Astrocyte of the spinal cord (primary cell): Measurements from ENCODE around the gene BCL2.

Experiments used
- DNase-seq: peaks from one replicate; pipeline ENCODE4 v3.0.0; 2011; ENCODE audit warnings: low read depth, low spot score
- H3K4me3 ChIP-seq: 2 replicates; pipeline ENCODE4 v1.5.1; 2011; ENCODE audit warnings: low read depth, mild to moderate bottlenecking, low read length, moderate library complexity
- in situ Hi-C: cut with HindIII; loops from 2 replicates; pipeline ENCODE4 v1.10.0; 2017; ENCODE audit warnings: low sequenced_read_pairs
- TF ChIP-seq, protein P1 (sequence below): IDR thresholded peaks from 2 replicates; pipeline ENCODE4 v1.5.1; 2012; ENCODE audit warnings: low read depth, mild to moderate bottlenecking, low read length, inconsistent platforms

BCL2 gene

DNA sequence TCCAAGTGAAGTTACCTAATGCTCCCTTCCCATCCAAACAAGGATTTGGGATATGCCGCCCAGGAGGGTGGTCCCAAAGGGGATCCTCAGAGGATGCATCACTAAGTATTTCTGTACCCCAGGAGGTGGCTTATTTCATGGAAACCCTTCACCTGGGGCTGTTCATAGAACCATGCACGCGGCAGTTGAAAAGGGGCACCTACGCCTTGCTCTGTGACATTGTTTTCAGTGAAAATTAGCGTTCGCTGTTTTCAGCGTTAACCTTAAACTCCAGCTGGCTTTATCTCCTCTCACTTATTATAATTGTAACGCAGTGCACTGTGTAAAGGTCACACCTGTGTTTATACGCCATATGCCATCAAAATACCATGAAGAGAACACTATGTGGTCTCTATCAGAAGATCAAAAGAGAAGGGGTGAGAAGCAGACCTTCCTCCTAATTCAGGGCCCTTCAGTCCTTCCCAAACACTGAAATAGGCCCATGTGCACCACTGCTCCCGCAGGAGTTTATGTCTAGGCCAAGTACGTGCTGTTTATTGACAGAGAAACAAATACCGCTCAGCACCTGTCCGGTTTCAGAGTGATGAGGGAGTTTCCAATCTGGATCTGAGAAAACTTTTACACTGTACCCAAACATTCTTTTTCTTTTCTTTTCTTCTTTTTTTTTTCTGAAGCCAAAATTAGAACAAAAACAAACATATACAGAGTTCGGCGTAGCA, 162.1 kb downstream of the BCL2 start:
- TF ChIP-seq, protein P1, sequence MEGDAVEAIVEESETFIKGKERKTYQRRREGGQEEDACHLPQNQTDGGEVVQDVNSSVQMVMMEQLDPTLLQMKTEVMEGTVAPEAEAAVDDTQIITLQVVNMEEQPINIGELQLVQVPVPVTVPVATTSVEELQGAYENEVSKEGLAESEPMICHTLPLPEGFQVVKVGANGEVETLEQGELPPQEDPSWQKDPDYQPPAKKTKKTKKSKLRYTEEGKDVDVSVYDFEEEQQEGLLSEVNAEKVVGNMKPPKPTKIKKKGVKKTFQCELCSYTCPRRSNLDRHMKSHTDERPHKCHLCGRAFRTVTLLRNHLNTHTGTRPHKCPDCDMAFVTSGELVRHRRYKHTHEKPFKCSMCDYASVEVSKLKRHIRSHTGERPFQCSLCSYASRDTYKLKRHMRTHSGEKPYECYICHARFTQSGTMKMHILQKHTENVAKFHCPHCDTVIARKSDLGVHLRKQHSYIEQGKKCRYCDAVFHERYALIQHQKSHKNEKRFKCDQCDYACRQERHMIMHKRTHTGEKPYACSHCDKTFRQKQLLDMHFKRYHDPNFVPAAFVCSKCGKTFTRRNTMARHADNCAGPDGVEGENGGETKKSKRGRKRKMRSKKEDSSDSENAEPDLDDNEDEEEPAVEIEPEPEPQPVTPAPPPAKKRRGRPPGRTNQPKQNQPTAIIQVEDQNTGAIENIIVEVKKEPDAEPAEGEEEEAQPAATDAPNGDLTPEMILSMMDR: no peak
- in situ Hi-C loops: no loop called here
- no peak overlapping the region for H3K4me3 ChIP-seq
- DNase-seq: no peak

DNA sequence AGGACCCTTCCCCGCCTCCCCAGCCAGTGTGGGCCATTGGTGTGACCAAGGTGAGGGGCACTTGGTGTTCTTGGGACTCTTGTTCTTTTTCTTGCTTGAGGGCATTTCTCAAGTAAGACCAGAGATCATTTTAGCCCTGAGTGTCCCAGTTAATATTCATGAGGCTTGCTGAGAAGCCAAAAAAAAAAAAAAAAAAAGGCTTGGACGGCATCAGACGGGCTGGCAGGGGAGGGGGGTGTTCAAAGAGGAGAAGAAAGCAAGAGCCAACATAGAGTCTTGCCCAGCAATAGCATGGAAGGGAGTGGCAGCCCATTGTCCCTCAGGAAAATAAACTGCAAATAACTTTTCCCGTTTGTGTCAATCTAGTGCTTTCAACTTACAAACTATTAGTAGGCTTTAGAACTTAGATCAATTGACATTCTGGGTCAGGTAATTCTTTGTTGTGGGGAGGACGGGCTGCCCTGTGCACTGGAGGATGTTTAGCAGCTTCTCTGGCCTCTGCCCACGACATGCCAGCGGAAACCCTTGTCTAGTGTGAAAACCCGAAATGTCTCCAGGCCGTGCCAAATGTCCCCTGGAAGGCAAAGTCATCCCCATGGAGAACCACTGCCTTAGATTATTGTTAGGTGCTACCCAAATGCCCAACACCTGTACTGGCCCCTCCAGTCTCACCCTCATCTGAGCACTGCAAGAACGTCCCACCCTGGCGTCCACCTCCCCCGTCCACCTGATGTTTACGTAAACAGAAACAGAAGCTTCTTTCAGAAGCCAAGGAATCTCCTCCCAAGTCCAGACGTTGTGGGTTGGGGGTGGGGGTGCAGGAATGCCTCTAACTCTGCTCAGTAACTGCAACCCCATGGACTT, 163.4 kb downstream of the BCL2 start:
- H3K4me3 ChIP-seq: no peak overlapping the region
- TF ChIP-seq, protein P1: no peak
- DNase-seq: no peak
- in situ Hi-C loops: no loop called here

DNA sequence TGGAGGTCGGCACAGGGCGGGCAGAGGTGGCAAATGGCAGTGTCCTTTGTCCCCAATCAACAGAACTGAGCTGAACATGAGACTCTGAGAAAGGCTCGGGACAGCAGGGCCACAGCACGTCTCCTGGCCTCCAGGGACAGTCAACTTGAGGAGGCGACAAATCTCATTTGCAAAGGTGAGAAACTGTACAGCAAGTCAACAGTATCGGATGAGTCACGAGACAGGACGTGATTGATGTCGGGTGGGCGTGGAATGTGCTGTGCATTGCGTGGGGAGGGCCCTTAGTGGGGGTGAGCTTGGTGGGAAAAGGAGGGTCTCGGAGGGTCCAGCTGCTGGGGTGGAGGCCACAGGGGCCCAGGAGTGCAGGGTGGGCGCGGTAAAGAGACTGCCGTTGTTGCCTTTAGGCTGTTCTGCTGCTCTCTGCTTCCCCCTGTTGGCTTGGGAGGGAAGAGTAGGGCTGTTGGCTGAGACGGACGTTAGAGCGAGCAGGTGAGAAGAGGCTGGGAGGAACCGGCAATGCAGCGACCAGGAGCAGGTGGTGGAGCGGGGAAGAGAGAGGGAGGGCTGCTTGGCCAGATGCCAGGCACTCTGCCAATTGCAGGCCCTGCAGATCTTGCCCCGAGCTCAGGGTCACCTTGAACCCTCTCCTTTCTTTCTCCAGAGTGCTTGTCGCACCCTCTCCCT, 164.3 kb downstream of the BCL2 start:
- in situ Hi-C loops: no loop called here
- TF ChIP-seq, protein P1: peak; percentile 67
- DNase-seq: no peak
- no peak overlapping the region for H3K4me3 ChIP-seq

DNA sequence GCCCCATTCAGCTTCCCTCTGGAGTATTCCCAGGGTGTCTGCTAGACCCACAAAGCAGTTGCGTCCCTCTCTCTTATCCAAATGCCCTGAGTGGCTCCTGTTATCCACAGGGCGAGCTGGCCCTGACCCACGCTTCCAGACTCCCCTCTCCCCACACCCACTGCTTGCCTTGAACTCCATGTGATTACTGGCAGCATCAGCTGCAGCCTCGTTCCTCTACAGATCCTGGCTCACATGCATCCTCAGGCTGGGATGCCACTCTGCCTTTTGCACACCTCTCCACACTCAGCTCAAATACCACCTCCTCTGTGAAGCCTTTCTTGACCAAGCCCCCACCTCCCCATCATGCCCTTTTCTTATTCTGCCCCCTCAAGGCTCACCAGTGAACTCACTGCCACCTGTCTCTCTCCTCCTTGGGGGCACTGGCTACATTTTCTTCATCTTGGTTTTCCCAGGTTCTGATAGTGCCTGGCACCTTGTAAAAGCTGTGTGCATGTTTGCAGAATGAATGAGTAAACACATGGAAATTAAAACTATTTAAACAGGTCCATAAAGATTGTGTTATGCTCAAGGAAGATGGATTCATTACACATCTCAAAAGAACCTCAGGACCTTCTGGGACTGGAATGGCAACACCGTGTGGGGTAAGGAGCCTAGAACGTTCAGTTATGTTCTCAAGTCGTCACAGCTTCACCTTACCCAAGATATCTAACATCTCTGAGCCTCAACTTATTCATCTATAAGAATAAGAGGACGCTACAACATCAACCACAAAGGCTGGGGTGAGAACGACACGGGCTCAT, 165.0 kb downstream of the BCL2 start:
- no peak overlapping the region for H3K4me3 ChIP-seq
- in situ Hi-C loops: no loop called here
- no peak for DNase-seq
- TF ChIP-seq, protein P1: no peak

DNA sequence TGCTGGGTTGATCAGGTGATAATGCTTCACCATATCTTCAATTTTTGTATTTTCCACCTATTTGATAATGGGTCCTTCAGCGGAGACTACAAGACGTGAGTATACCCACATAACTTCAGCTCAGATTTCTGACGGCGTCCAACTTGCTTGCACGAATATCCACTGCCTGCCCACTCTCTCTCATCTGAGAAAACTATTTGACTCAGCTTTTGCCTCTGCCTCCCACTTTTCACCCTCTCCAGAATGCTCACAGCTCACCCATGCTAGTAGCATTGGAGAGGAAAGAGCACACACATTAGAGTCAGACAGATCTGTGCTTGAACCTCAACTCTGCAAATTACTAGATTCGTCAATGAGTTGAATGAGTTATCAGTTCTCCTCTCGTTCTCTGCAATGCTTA, 166.8 kb downstream of the BCL2 start:
- TF ChIP-seq, protein P1: no peak
- no peak overlapping the region for H3K4me3 ChIP-seq
- DNase-seq: no peak

DNA sequence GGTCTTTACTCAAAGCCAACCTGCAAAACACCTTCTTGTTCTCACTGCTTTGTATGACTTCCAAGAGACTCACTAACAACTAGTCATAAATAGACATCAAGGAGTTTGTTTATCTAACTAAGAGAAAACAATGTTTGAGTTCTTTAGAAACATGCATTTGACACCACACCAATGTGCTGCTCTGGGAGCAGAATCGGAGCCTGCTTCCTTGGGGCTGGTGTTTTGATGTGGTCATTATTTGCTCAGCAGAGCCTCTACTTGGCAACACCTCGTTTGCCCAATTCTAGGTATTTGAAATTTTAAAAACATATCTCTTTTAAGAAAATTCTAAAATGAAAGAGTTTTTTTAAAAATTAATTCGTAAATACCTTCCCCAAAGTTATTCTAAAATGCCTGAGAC, 167.5 kb downstream of the BCL2 start:
- in situ Hi-C loops: no loop called here
- TF ChIP-seq, protein P1: no peak
- H3K4me3 ChIP-seq: no peak overlapping the region
- DNase-seq: no peak

More for the DNA sequence above, 166.8 kb downstream of the BCL2 start:
- in situ Hi-C loops: no loop called here
